Mesodermal cell (in vitro differentiated cells): ENCODE measurements around the gene NKD1.

Source experiments
- H3K27ac ChIP-seq: 2 replicates; pipeline ENCODE4 v1.7.0; 2013; ENCODE audit warnings: mild to moderate bottlenecking, low read depth, low read length, moderate library complexity; ENCODE audit not compliant: severe bottlenecking
- H3K36me3 ChIP-seq: 2 replicates; pipeline ENCODE4 v1.7.1; 2013; ENCODE audit warnings: mild to moderate bottlenecking, low read length, moderate library complexity; ENCODE audit not compliant: control insufficient read depth, insufficient read depth
- H3K4me1 ChIP-seq: one replicate; pipeline ENCODE4 v1.7.1; 2013; ENCODE audit warnings: mild to moderate bottlenecking, low read length; ENCODE audit not compliant: insufficient read depth, control insufficient read depth, poor library complexity, severe bottlenecking
- H3K4me3 ChIP-seq: 2 replicates; pipeline ENCODE4 v1.7.0; 2013; ENCODE audit warnings: low read length, control low read depth, mild to moderate bottlenecking; ENCODE audit not compliant: insufficient read depth, poor library complexity, severe bottlenecking; ENCODE audit errors: extremely low read depth
- H3K9me3 ChIP-seq: 2 replicates; pipeline ENCODE4 v1.7.1; 2013; ENCODE audit warnings: mild to moderate bottlenecking, low read length, moderate library complexity; ENCODE audit not compliant: control insufficient read depth
- WGBS, 2 experiments: methylation state at CpG; one replicate each; pipeline ENCODE4 v1.1.5; 2013; ENCODE audit warnings: missing lambda C conversion rate in 2 of 2; ENCODE audit not compliant: insufficient coverage in 2 of 2; 5-methylcytosine and 5-hydroxymethylcytosine counted together

Gene NKD1

GRCh38 chr16:50559804-50560514, 11.8 kb downstream of the NKD1 start:
- H3K27ac ChIP-seq, result no peak overlapping the region
- H3K9me3 ChIP-seq, result no peaks in the 10 kb centered on the region
- 91 to 92% methylated on average over 10 to 13 of the region's 13 CpGs for WGBS, 2 experiments

DNA sequence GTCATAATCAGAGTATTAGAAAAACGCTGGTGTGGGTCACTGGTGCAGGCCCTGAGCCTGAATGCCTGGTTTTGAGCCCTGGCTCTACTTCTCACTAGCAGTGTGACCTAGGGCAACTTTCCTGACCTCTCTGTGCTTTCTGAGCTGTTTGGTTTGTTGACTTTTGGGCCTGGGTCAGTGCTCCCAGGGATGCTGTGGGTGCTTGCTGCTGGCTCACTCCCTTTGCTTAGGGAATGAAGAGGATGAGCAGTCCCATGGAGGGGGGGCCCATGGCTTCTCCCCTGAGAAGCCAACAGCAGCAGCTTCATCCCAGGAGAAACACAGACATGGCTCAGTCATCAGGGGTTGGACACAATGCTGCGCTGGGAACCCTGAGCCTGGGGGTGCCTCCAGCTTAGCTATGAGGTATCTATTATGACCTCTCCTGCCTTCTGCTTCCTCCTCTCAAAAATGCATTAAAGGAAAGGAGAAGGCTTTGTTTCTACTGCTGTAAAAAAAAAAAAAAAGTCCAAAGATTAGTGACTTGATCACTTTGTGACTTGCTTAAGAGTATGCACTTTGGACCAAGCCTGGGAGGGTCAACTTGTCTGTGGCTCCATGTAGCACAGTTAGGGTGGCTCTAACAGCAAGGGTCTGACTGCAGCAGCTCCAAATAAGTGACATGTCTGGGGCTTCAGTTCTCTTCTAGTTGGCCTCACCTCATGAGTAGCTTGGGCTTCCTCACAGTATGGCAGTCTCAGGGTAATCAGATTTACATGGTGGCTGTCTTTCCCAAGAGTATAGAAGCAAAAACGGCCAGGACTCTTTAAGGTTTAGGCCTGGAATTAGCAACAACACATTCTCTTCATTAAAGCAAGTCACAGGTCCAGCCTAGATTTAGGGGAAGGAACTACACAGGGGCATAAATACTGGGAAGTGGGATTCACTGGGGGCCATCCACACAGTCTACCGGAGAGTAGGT, 13.0 kb downstream of the NKD1 start:
- Histone ChIP-seq H3K36me3 (peaks cover 76% of the 10 kb centered on the region), H3K4me3 (no peak overlapping the region), H3K4me1 (no peaks in the 10 kb centered on the region), H3K27ac (no peak overlapping the region), H3K9me3 (no peaks in the 10 kb centered on the region)
- WGBS, 2 experiments, result 90 to 100% methylated on average over 2 of the region's 4 CpGs

More at GRCh38 chr16:50559804-50560514, 11.8 kb downstream of the NKD1 start:
- H3K36me3 ChIP-seq, result peaks cover 80% of the 10 kb centered on the region
- H3K4me1 ChIP-seq, result no peaks in the 10 kb centered on the region
- no peak overlapping the region for H3K4me3 ChIP-seq

DNA sequence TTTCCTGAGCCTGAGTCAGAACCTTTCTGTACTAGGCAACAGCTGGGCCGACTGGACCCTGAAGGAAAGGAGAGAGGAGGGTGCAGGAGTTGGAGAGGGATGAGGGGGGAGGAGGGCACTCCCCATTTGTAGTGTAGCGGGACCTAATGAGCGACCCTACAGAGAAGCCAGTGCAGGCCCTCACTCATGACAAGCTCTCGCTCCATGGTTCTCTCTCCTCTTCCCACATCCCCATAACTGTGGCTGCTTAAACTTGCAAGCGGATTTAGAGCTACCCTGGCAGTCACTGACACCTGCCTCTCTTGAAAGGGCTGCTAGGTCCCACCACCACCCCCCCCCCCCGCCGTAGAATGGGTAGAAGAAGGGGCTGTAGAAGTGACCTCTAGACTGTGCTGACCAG, 14.5 kb downstream of the NKD1 start:
- H3K4me3 ChIP-seq, result no peak overlapping the region
- no peaks in the 10 kb centered on the region for H3K4me1 ChIP-seq
- H3K36me3 ChIP-seq, result peaks cover 74% of the 10 kb centered on the region
- no peaks in the 10 kb centered on the region for H3K9me3 ChIP-seq
- 80 to 86% methylated on average over 1 of the region's 7 CpGs for WGBS, 2 experiments
- no peak overlapping the region for H3K27ac ChIP-seq

DNA sequence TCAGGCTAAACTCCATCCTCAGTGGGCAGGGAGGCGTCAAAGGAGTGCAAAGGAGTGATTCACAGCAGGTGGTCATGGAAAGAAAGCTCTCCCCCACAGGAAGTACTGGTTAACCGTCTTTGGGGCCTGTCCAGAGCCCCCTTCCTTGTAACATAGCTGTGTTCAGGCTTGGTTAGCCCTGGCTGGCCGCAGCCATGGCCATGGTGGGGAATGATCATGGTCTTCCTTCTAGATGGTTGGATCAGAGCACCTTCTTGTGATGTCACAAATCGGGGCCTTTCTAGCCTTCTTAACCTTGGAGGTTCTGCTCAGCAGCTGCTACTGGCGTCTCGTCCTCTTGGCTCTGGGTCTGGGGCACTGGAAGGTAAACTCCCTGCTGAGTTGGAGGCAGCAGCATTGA, 15.8 kb downstream of the NKD1 start:
- no peak overlapping the region for H3K27ac ChIP-seq
- WGBS, 2 experiments, result 87 to 89% methylated on average over 5 to 6 of the region's 6 CpGs
- peaks cover 67% of the 10 kb centered on the region for H3K36me3 ChIP-seq
- no peaks in the 10 kb centered on the region for H3K9me3 ChIP-seq
- no peaks in the 10 kb centered on the region for H3K4me1 ChIP-seq
- H3K4me3 ChIP-seq, result no peak overlapping the region

GRCh38 chr16:50565428-50565827, 17.2 kb downstream of the NKD1 start:
- H3K4me3 ChIP-seq, result no peak overlapping the region
- peaks cover 54% of the 10 kb centered on the region for H3K36me3 ChIP-seq
- H3K4me1 ChIP-seq, result no peaks in the 10 kb centered on the region
- 93 to 96% methylated on average over 4 of the region's 5 CpGs for WGBS, 2 experiments
- no peak overlapping the region for H3K27ac ChIP-seq
- H3K9me3 ChIP-seq, result no peaks in the 10 kb centered on the region

GRCh38 chr16:50566014-50566962, 18.1 kb downstream of the NKD1 start:
- WGBS, 2 experiments, result 91 to 100% methylated on average over 5 to 6 of the region's 7 CpGs
- no peaks in the 10 kb centered on the region for H3K9me3 ChIP-seq
- no peaks in the 10 kb centered on the region for H3K4me1 ChIP-seq
- no peak overlapping the region for H3K4me3 ChIP-seq
- peaks cover 52% of the 10 kb centered on the region for H3K36me3 ChIP-seq
- no peak overlapping the region for H3K27ac ChIP-seq

- Histone ChIP-seq H3K4me1 (no peaks in the 10 kb centered on the region), H3K36me3 (peaks cover 51% of the 10 kb centered on the region), H3K4me3 (no peak overlapping the region), H3K9me3 (no peaks in the 10 kb centered on the region), H3K27ac (no peak overlapping the region)
- WGBS, 2 experiments, result 92 to 96% methylated on average over 2 to 4 of the region's 5 CpGs
Observed at GRCh38 chr16:50567651-50568050, 19.5 kb downstream of the NKD1 start.

- peaks cover 46% of the 10 kb centered on the region for H3K36me3 ChIP-seq
- no peaks in the 10 kb centered on the region for H3K9me3 ChIP-seq
- no peaks in the 10 kb centered on the region for H3K4me1 ChIP-seq
- WGBS, 2 experiments, result 97 to 98% methylated on average over 5 of the region's 9 CpGs
- H3K4me3 ChIP-seq, result no peak overlapping the region
- H3K27ac ChIP-seq, result no peak overlapping the region
Observed at GRCh38 chr16:50568187-50568815, 20.1 kb downstream of the NKD1 start.

GRCh38 chr16:50570354-50570753, 22.2 kb downstream of the NKD1 start:
- 92 to 95% methylated on average over 7 of the region's 7 CpGs for WGBS, 2 experiments
- H3K9me3 ChIP-seq, result no peaks in the 10 kb centered on the region
- H3K4me3 ChIP-seq, result no peak overlapping the region

More at GRCh38 chr16:50570354-50570753, 22.2 kb downstream of the NKD1 start:
- peaks cover 58% of the 10 kb centered on the region for H3K36me3 ChIP-seq
- no peak overlapping the region for H3K27ac ChIP-seq
- H3K4me1 ChIP-seq, result peaks cover 4% of the 10 kb centered on the region
